BE2C (cell line): ENCODE results near the gene IL1RN.

ENCODE experiments used
- DNase-seq: peaks from one replicate; pipeline ENCODE4 v3.0.0-alpha.2; 2020
- H3K27me3 ChIP-seq: fragments of 250-450 bp; sonication (Bioruptor Pico); 2 replicates; pipeline ENCODE4 v1.5.1; 2020; ENCODE audit warnings: mild to moderate bottlenecking
- H3K36me3 ChIP-seq: fragments of 250-450 bp; sonication (Bioruptor Pico); 2 replicates; pipeline ENCODE4 v1.5.1; 2020; ENCODE audit warnings: mild to moderate bottlenecking
- H3K4me1 ChIP-seq: fragments of 250-450 bp; sonication (Bioruptor Pico); 2 replicates; pipeline ENCODE4 v1.5.1; 2020
- H3K4me3 ChIP-seq: 2 replicates; pipeline ENCODE4 v1.5.1; 2011; ENCODE audit warnings: low read depth, low read length
- H3K9me3 ChIP-seq: fragments of 250-450 bp; sonication (Bioruptor Pico); 2 replicates; pipeline ENCODE4 v1.5.1; 2020
- TF ChIP-seq, protein P1 (sequence below): IDR thresholded peaks from 2 replicates; pipeline ENCODE4 v1.5.1; 2012; ENCODE audit warnings: mild to moderate bottlenecking, low read depth, low read length

Gene IL1RN

DNA sequence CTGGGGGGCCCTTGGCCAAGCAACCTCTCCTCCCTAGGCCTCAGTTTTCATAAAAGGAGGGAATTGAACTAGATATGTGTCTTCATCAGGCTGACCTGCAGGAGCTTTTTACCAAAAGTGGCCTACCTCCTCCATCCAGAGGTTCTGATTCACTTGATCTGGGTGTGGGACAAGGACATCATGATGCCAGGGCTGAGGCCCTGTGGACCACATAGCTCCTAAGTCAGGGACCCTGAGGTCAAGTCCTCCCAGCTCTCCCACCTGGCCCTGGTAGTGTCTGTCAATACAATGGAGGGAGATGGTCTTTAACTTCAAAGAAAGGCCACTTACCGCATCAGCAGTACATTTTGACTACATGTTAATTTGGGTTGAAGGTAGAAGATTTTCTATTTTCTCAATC lies 10.4 kb downstream of the IL1RN start:
- Histone ChIP-seq H3K36me3 (no peaks in the 10 kb centered on the region), H3K27me3 (no peaks in the 10 kb centered on the region), H3K9me3 (no peaks in the 10 kb centered on the region), H3K4me1 (no peaks in the 10 kb centered on the region), H3K4me3 (no peak overlapping the region)
- DNase-seq = no peak
- TF ChIP-seq, protein P1, sequence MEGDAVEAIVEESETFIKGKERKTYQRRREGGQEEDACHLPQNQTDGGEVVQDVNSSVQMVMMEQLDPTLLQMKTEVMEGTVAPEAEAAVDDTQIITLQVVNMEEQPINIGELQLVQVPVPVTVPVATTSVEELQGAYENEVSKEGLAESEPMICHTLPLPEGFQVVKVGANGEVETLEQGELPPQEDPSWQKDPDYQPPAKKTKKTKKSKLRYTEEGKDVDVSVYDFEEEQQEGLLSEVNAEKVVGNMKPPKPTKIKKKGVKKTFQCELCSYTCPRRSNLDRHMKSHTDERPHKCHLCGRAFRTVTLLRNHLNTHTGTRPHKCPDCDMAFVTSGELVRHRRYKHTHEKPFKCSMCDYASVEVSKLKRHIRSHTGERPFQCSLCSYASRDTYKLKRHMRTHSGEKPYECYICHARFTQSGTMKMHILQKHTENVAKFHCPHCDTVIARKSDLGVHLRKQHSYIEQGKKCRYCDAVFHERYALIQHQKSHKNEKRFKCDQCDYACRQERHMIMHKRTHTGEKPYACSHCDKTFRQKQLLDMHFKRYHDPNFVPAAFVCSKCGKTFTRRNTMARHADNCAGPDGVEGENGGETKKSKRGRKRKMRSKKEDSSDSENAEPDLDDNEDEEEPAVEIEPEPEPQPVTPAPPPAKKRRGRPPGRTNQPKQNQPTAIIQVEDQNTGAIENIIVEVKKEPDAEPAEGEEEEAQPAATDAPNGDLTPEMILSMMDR = no peak

DNA sequence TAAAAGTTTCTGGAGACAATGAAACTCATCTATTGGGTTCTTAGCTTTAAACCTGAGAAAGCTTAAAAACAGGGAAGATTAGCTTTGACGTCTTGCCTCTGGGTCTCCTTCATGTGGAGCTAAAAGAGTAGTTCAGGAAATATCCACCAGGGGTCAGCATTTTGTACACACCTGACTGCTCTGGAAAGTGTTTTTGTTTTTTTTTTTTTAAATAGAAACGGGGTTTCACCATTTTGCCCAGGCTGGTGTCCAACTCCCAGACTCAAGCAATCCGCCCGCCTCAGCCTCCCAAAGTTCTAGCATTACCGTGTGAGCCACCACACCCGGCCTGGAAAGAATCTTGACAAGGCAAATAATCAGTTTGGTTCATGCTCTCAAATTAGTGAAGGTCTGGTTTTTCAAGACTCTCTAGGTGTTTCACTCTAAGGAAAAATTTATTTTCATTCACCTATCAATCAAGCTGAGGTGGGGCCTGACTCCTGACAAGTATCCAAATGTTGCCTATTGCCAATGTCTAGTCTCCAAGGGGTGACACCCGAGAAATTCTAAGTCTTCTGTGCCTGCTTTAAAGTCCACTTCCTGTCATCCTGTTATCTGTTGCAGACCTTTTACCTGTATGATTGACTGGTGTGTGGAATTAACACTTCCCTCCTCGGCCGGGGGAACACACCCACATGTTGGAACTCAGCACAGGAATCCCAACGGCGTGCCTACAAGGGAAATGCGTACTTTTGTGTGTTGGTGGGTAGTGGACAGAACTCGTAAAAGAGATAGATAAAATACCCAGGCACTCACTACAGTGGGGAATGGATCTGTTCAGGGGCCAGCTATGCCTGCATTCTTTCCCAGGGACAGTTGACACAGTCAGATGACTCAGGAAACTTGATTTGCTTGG lies 11.3 kb downstream of the IL1RN start:
- DNase-seq = peak; percentile 30
- no peak overlapping the region for H3K4me3 ChIP-seq
- no peaks in the 10 kb centered on the region for H3K9me3 ChIP-seq
- H3K4me1 ChIP-seq = no peaks in the 10 kb centered on the region
- TF ChIP-seq, protein P1 = peak; percentile 56
- H3K27me3 ChIP-seq = no peaks in the 10 kb centered on the region
- H3K36me3 ChIP-seq = no peaks in the 10 kb centered on the region

DNA sequence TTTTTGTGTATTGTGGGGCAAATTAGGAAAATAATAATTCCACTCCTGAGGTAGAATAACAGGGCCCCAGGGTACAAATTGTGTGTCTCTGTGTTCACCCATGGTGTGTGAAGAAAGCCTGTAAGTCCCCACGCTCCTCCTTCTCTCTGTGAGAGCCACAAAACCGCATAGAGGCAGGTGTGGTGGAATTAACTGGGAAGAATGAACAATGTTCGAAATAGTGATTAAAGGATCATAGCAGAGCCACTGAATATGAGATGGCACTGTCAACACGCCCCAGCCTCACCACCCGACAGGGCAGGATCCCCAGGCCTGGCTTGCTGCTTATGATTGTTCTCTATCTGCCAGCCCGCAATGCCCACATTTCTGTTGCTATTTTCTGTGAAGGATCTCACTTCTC lies 14.1 kb downstream of the IL1RN start:
- no peaks in the 10 kb centered on the region for H3K4me1 ChIP-seq
- H3K4me3 ChIP-seq = no peak overlapping the region
- DNase-seq = no peak
- H3K36me3 ChIP-seq = no peaks in the 10 kb centered on the region
- H3K9me3 ChIP-seq = no peaks in the 10 kb centered on the region
- TF ChIP-seq, protein P1 = no peak
- H3K27me3 ChIP-seq = no peaks in the 10 kb centered on the region

DNA sequence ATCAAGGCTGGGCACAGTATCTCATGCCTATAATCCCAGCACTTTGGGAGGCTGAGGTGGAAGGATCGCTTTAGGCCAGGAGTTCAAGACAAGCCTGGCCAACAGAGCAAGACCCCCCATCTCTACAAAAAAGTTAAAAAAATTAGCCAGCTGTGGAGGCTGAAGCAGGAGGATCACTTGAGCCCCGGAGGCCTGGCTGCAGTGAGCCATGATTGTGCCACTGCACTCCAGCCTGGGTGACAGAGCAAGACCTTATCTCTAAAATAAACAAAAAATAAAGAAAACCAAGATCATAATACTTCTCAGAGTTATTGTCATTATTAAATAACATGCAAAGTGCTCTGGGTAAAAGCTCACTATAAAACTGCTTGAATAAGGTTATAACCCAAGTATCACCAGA lies 14.9 kb downstream of the IL1RN start:
- Histone ChIP-seq H3K27me3 (no peaks in the 10 kb centered on the region), H3K4me1 (no peaks in the 10 kb centered on the region), H3K4me3 (no peak overlapping the region), H3K9me3 (no peaks in the 10 kb centered on the region), H3K36me3 (no peaks in the 10 kb centered on the region)
- no peak for DNase-seq
- TF ChIP-seq, protein P1 = no peak

DNA sequence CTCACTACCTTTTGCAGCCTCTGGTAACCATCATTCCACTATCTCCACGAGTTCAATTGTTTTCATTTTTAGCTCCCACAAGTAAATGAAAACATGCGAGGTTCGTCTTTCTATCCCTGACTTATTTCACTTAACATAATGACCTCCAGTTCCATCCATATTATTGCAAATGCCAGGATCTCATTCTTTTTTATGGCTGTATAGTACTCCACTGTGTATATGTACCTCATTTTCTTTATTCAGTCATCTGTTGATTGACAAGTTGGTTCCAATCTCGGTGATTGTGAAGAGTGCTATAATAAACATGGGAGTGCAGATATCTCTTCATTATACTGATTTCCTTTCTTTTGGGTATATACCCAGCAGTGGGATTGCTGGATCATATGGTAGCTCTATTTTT lies 16.9 kb downstream of the IL1RN start:
- no peaks in the 10 kb centered on the region for H3K4me1 ChIP-seq
- TF ChIP-seq, protein P1 = no peak
- no peak for DNase-seq
- no peaks in the 10 kb centered on the region for H3K9me3 ChIP-seq
- no peaks in the 10 kb centered on the region for H3K36me3 ChIP-seq
- no peak overlapping the region for H3K4me3 ChIP-seq
- H3K27me3 ChIP-seq = no peaks in the 10 kb centered on the region

DNA sequence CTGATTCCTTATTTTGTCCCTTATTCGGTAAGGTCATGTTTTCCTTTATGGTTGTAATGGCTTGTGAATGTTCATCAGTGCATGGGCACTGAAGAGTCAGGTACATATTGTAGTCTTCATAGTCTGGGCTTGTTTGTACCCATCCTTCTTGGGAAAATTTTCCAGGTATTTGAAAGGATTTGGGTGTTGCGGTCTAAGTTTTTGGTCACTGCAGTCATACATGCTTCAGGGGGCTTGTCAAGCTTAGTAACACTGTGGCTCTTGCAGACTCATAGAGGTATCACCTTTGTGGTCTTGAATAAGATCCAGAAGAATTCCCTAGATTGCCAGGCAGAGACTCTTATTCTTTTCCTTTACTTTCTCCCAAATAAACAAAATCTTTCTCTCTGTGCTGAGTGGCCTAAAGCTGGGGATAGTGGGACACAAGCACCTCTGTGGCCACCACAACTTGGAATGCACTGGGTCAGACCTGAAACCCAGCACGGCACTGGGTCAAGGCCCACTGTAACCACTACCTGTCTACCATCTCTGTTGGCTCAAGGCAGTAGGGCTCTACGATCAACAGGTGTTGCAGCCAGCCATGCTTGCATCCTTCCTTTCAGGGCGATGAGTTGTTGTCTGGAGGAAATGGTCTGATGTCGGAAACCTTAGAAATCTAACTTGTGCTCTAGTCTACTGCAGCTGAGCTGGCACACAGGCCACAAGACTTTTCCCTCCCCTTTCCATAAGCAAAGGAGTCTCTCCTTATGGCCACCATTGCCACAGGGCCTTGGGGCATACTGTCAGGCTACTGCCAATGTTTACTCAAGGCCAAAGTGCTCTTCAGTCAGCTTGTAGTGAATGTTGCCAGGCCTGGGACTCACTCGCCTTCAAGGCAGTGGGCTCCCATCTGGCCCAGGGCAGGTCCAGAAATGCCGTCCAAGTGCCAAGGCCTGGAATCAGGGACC lies 21.5 kb downstream of the IL1RN start:
- Histone ChIP-seq H3K27me3 (no peaks in the 10 kb centered on the region; the same call in 1 of the 2 replicates), H3K4me1 (no peaks in the 10 kb centered on the region), H3K4me3 (no peak overlapping the region), H3K9me3 (no peaks in the 10 kb centered on the region), H3K36me3 (no peaks in the 10 kb centered on the region)
- TF ChIP-seq, protein P1 = no peak
- DNase-seq = no peak
